ENCODE results near the gene INPP5J.

INPP5J gene

DNA sequence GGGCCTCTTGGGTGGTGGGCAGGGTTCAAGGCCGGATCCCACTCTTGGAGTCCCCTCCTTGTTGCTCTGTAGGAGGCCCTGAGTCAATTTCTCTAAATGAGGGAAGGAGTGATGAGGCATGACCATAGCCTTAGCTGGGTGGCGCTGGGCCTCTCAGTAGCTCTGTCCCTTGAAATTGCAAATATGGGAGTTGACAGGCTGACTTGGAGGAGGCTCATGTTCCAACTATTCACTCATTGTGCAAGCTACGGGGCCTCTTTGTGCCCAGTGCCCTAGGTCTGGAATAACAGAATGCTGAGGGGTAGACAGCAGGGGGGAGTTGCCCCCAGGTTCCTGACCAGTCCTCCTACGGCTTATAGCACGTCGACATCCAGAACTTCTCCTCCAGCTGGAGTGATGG is 23.4 kb upstream of the INPP5J start:
- DNase-seq (ENCODE audit: low read depth) = no peak
- no peak for TF ChIP-seq CTCF (IDR thresholded peaks at IDR 0.05; ENCODE audit: insufficient read depth, low read depth, low read length, missing control alignments)
- no peak overlapping the region for H3K4me3 ChIP-seq (ENCODE audit: low read length)

DNA sequence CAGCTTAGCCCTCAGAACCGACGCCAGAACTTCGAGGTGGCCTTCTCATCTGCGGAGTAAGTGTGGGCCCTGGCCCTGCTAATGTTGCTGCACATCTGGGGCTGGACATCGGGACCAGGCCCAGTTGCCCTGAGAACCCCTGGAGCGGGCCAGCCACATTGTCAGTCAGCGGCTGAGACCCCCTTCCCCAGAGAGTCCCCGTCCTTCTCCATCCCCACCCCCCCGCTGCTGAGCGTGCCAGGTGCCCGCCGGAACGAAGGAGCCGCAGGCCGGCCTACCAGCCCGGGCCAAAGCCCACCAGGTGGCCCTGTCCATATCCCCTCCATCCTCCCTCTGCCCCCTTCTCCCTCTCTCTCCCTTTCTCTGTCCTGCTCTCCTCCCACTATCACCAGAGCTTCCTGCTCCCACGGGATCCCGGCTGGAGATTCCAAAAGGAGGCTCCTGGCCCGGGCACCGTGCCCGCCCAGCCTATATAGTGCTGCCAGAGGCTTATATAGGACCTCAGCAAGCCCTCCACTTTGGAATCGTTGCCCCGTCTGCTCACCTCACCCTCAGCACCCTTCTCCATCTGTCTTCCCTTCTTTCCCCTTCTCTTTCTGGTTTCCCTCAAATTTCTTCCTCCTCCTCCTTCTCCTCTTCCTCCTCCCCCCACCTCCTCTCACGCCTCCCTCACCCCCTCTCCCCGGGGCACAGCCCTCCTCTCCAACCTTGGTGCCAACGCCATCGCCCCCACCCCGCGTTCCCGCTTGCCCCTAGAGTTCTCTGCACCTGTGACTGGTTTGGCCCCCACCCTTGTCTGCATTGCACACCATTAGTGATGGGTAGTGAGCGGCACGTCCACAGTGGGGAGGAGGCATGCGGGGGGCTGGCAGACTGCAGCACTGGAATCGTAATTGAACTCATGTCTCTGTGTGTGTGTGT is 22.7 kb upstream of the INPP5J start:
- no peak for TF ChIP-seq CTCF (IDR thresholded peaks at IDR 0.05; ENCODE audit: insufficient read depth, low read depth, low read length, missing control alignments)
- no peak overlapping the region for H3K4me3 ChIP-seq (ENCODE audit: low read length)
- DNase-seq (ENCODE audit: low read depth) = no peak

DNA sequence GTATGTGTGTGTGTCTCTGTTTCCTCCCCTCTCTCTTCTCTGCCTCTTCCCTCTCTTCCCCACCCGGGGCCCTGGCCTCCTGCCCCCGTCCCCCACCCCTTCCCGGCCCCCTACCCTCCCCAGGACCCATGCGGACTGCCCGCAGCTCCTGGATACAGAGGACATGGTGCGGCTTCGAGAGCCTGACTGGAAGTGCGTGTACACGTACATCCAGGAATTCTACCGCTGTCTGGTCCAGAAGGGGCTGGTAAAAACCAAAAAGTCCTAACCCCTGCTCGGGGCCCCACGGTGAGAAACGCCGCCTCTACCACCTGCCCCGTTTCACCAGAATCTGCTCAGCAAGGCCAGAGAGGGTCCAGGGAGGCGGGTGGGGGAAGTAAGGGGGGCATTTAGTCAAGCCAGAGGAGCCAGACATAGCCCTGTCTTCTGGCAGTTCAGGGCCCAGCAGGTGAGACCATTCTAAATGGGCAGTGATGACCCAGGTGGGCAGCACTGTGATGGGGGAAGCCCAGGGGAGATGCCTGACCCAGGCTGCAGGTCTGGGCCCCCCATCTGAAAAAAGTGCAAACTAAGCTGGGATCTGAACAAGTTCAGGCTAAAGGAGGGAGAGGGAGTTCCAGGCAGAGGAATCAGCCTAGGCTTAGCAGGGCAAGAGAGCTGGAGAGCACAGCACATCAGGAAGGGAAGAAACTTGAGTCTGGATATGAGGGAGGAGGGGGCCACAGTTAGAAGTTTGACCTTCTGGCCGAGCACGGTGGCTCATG is 21.8 kb upstream of the INPP5J start:
- no peak overlapping the region for H3K4me3 ChIP-seq (ENCODE audit: low read length)
- no peak for TF ChIP-seq CTCF (IDR thresholded peaks at IDR 0.05; ENCODE audit: insufficient read depth, low read depth, low read length, missing control alignments)
- DNase-seq (ENCODE audit: low read depth) = no peak

DNA sequence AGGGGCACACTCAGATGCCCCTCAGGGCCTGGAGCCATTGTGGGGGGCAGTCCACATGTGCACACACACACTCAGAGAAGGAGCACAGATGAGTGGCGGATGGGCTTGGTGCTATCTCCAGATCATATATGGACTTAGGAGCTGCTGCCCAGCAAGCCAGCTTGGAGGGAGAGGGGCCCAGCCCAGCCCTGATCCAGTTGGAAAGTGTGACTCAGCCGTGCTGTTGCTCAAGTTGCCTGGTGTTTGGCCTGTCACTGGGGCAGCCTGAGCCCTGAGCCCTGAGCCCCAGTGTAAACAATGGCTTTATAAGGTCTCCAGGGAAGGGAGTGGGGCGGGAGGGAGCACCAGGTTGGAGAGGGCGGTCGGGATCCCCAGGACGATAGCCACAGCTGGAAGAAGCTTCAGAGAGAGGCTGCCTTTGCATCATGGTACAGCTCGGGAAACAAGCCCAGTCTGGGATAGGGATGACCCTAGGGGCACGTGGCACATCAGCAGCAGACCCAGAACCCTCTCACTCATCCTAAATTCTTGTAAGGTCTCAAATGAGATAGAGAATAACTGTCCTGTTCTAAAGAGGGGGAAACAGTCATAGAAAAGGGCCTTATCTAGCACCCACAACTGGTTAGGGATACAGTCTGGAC is 20.2 kb upstream of the INPP5J start:
- H3K4me3 ChIP-seq (ENCODE audit: low read length) = no peak overlapping the region
- TF ChIP-seq CTCF (IDR thresholded peaks at IDR 0.05; ENCODE audit: insufficient read depth, low read depth, low read length, missing control alignments) = no peak
- peak; percentile 80 for DNase-seq (ENCODE audit: low read depth)

GRCh38 chr22:31103111-31103510 is 19.7 kb upstream of the INPP5J start:
- H3K4me3 ChIP-seq (ENCODE audit: low read length) = no peak overlapping the region
- TF ChIP-seq CTCF (IDR thresholded peaks at IDR 0.05; ENCODE audit: insufficient read depth, low read depth, low read length, missing control alignments) = no peak
- DNase-seq (ENCODE audit: low read depth) = no peak

DNA sequence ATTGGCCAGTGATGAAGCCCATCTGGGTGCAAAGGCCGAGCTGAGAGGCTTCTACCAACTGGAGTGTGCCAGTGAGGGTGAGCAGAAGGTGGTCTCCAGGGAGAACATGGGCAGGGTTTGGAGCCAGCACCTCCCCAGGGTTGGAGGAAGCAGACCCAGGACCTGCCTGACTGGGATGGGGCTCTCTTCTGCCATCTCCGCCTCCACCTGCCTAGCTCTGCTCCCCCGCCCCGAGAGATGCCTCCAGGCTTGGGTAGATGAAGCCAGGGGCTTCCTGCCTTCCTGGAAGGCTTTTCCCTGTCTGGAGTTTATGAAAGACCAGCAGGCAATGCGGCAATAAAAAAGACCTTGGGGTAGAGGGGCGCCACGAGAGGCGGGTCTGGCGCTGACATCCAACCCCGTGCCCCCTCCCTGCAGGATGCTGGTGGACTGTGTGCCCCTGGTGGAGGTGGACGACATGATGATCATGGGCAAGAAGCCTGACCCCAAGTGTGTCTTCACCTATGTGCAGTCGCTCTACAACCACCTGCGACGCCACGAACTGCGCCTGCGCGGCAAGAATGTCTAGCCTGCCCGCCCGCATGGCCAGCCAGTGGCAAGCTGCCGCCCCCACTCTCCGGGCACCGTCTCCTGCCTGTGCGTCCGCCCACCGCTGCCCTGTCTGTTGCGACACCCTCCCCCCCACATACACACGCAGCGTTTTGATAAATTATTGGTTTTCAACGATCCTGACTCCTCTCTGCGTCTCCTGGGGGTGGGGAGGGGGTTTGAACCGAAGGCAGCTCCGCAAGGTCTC is 18.7 kb upstream of the INPP5J start:
- no peak for TF ChIP-seq CTCF (IDR thresholded peaks at IDR 0.05; ENCODE audit: insufficient read depth, low read depth, low read length, missing control alignments)
- H3K4me3 ChIP-seq (ENCODE audit: low read length) = no peak overlapping the region
- DNase-seq (ENCODE audit: low read depth) = no peak

Data from epithelial cell of esophagus (primary cell).